ENCODE results near the gene FRZB.

GRCh38 chr2:182911813-182912517 is 45.5 kb upstream of the FRZB start:
- TF ChIP-seq CTCF (IDR thresholded peaks at IDR 0.05; ENCODE audit: low read length) = no peak
- TF ChIP-seq EZH2 (IDR thresholded peaks at IDR 0.05; ENCODE audit: borderline replicate concordance, low read length) = no peak

Data from OCI-LY1 (cell line).